Dedifferentiated amniotic fluid mesenchymal stem cell (primary cell): ENCODE data around the gene SH2B3.
A peak's percentile ranks its signal among the peaks of the same experiment; 100 is the strongest.

Experiments
- DNase-seq: peaks from one replicate; pipeline ENCODE4 v3.0.0-alpha.2; 2016; ENCODE audit errors: extremely low spot score

The SH2B3 gene

GRCh38 chr12:111443586-111443985 lies 37.9 kb downstream of the SH2B3 start:
- no peak for DNase-seq

DNA sequence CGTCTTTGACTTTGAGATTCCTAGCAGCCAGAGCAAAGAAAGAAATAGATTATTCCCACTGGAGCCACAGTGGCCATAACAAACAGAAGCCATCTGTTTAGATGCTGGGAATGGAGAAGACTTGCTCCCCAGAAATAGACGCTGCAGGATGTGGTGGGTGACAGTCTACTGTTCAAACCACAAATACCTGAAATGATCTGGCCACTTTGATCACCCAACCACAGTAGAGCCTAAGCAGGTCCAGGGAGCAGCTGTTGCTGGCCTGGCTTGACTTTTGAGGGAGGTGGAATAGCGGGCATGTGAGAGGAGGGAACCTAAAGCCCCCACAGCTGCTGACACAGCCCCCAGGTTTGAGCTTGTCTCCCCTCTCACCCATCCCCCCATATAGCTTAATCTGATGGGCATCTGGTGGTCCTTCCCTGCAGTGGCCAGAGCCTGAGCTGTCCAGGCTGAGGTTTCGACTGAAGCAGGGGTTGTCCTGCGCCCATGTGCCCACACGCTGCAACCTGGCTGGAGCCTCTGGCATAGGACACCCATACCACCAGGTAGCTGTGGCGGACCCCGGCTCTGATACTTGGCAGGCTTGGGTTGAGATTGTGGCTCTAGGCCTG lies 38.7 kb downstream of the SH2B3 start:
- no peak for DNase-seq

- DNase-seq, result no peak
Measured at GRCh38 chr12:111444925-111445725, 39.4 kb downstream of the SH2B3 start.

DNA sequence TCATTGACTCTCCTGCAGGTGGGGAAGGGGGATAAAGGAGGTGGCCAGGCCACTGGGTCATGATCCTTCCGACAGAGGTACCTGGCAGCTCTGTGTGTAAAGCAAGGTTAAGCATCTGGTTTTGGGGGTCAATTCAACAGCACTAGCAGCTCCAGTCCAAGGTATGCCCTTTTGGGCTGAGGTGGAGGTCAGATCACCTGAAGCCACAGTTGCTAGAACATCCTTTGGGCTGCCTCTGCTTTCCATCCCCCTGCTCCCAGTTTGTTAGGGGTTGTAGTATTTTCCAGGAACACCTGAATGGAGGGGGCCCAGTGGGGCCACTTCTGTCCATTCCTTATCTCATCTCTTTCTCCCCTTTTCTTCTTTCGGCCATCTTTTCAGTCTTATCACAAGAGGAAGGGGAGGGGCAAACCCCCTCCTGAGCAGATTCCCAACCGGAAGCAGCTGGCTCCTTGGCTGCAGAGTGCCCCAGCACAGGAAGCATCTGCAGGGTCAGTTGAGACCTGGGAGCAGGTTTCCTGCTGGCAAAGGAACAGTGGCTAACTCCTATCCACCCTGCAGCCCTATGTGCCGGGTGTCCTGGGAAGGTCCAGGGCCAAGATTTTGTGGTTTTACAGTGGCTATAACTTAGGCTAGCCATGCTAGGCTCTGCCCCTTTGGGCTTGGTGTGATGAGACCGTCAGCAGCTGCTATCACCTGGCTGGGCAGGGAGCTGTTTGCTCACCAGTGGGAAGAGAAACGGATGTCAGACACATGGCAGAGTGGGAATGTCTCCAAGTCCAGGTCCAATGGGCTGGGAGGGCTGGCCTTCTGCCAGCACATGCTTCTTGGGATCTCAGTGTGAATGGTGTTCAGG lies 40.2 kb downstream of the SH2B3 start:
- DNase-seq, result no peak

GRCh38 chr12:111446631-111447570 lies 41.2 kb downstream of the SH2B3 start:
- DNase-seq, result no peak

DNA sequence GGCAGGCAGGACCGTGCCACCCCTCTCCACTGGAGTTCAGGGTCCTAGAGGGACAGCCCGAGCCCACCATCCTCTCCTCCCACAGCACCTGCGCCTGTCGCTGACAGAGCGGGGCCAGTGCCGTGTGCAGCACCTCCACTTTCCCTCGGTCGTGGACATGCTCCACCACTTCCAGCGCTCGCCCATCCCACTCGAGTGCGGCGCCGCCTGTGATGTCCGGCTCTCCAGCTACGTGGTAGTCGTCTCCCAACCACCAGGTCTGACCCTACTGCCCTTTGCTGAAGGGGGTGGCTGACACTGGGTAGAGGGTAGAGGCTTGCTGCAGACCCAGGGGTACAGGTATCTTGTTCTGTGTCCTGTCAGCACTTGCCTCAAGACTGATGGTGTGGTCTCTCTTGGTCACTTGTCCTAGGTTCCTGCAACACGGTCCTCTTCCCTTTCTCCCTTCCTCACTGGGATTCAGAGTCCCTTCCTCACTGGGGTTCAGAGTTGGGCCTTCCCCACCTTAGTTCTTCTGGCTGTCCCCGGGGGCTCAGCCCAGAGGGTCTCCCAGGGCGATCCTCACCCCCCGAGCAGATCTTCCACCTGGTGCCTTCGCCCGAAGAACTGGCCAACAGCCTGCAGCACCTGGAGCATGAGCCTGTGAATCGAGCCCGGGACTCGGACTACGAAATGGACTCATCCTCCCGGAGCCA lies 42.0 kb downstream of the SH2B3 start:
- no peak for DNase-seq

- no peak for DNase-seq
Measured at GRCh38 chr12:111448266-111448830, 42.6 kb downstream of the SH2B3 start.

DNA sequence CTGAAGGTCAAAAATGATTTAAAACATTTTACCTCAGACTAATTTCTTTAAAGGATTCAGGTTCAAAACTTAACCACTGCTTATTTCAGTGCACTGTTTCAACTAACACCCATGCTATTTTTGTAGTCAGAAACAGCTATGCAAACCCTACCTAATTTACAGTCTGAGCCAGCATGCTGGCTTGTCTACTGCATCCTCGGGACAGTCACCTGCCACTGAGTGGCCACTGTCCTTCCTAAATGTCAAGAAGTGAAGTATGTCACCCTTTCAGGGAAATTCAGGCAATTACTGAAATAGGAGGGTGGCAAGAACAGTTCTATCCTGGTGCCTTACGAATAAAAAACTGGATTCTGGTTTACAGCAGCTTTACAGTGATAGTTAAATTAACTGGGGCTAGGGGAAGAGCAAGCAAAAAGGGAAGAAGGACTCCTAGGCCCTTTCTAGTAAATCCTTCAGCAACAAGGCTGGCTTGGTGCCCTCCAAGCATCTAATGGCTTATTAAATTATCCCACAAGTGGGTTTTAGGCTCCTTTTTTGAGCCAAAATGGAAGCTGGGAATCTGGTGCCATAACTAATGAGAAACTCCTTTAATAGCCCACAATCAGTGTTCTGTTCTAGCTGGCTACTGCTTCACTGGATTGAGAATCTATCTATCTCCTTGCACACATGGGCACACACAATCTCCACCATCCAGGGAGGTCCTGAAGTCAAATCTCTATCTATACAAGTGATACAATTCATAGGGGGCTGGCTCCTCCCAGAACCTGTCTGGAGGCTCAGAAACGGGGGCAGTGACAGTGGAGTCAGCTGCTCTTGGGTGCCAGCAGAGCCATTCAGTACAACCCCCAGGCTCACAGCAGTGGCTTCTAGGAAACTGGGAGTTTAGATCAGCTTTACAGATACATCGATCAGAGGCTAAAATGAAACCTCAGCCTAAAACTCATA lies 43.4 kb downstream of the SH2B3 start:
- no peak for DNase-seq

- no peak for DNase-seq
Measured at GRCh38 chr12:111450676-111451075, 45.0 kb downstream of the SH2B3 start.

DNA sequence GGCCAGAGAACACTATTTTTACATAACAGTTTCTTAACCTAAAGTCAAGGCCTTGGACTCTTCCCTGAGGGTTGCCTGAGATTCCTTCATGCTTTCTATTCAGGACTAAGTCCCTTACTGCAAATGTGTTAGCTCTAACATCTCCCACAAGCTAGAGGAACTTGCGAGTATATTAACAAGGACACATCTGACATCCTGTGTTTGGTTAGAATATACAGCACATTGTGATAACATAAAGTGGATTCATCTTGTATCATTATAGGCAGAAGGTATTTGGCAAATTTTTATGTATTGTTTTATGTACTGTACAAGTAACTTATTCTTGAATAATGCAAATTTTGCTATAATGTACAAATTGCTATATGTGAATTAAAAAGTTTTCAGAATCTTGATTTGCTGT lies 45.5 kb downstream of the SH2B3 start:
- no peak for DNase-seq

DNA sequence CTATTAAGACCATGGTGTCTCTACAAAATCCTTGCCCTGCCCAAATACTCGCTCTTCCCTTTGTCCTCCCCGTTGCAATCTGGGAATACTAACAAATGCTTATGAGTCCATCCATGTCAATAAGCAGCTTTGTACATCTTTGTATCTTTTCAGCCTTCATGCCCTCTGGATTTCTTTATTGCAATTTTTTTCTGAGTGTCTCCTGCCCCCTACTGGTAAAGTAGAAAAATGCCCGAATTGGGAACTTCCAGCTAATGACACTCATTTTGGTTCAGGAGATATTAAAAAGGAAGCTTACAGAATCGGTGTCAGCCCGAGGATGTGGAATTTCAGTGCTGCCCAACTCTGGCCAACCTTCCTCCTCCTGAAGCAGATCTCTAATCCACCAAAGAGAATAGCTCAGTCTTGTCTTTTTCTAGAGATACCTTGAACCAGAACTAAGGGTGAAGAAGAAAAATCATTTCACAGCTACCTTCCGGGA lies 46.0 kb downstream of the SH2B3 start:
- peak; percentile 33 for DNase-seq

DNA sequence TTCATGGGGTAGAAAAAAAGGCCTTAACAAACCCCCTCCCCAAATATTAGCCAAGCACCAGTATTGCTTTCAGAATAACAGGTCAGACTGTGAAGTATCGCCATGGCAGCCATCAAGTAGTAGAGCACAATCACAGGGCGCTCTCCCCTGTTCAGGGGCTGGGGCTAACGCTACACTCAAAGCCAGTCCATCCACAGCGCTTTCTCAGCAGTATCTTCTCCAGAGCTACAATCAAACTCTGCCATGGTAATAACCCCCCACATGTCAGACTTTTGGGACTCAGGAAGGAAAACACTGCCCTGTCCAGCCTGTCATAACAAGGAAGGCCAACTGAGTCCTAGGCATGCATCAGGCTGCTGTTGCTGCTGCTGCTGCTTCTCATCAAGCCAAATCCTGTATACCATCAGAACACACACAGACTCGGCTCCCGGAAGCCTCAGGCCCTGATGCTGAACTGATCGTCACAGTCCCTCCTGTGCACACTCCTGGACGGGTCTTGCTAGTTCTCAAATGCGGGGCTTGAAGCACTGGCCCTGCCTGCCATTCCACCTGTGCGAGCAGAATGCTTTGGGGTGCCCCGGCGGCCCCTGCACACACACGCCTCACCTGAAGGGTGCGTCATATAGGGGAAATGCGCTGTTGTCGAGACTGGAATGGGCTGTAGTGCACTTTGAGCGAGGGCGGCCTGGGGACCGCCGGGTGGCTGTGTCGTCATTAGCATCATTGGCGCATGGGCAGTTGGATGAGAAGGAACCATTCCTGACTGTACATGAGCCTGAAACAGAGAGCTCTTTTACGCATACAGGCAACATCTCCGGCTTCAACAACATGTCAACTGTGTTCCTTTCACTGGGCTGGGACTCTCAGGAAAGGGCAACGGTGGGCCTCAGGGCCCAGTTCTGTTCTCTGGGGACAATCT lies 47.6 kb downstream of the SH2B3 start:
- DNase-seq, result no peak

GRCh38 chr12:111454311-111454710 lies 48.6 kb downstream of the SH2B3 start:
- DNase-seq, result no peak

- DNase-seq, result no peak
Measured at GRCh38 chr12:111454716-111455447, 49.2 kb downstream of the SH2B3 start.

- DNase-seq, result peak; percentile 25
Measured at GRCh38 chr12:111455448-111456320, 50.0 kb downstream of the SH2B3 start.

DNA sequence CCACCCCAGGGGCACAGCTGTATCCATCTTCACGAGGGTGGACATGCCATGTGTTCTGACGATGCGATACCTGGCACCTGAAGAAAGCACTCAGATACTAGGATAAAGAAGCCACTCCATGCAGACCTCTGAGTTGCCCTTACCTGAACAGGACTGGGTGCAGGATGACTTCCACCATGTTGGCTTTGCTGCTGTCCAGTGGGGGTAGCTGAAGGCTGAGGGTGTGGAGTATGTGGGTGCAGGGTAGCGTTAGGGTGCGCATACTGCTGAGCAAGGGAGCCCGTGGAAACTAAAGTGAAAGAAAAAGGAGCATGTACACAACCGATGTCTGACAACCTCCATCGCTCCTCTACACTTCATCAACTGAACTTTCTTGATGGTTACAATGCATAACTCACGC lies 51.3 kb downstream of the SH2B3 start:
- DNase-seq, result no peak
